PC-3 (cell line): ENCODE data around the gene TBX20.
"Not testable (repeated sequence)": the region's sequence is repeated elsewhere in the genome, so short reads cannot be mapped to it uniquely, and the experiment has no call there.

Experiments
- EZH2 ChIP-seq: fragments of 300-600 bp; sonication (generic); IDR thresholded peaks from one replicate; pipeline ENCODE4 v1.6.1; 2017; ENCODE audit warnings: antibody characterized with exemption, mild to moderate bottlenecking, low read length; ENCODE audit not compliant: unreplicated experiment
- EZH2phosphoT487 ChIP-seq: fragments of 300-600 bp; sonication (generic); IDR thresholded peaks from 2 replicates; pipeline ENCODE4 v1.6.1; 2018; ENCODE audit warnings: mild to moderate bottlenecking, antibody characterized with exemption, low read length, borderline replicate concordance
- TF ChIP-seq, protein P1 (sequence below): fragments of 300-600 bp; sonication (generic); conservative IDR thresholded peaks from 2 replicates; pipeline ENCODE4 v1.5.1; 2017; ENCODE audit warnings: antibody characterized with exemption, low read depth, mild to moderate bottlenecking, low read length

DNA sequence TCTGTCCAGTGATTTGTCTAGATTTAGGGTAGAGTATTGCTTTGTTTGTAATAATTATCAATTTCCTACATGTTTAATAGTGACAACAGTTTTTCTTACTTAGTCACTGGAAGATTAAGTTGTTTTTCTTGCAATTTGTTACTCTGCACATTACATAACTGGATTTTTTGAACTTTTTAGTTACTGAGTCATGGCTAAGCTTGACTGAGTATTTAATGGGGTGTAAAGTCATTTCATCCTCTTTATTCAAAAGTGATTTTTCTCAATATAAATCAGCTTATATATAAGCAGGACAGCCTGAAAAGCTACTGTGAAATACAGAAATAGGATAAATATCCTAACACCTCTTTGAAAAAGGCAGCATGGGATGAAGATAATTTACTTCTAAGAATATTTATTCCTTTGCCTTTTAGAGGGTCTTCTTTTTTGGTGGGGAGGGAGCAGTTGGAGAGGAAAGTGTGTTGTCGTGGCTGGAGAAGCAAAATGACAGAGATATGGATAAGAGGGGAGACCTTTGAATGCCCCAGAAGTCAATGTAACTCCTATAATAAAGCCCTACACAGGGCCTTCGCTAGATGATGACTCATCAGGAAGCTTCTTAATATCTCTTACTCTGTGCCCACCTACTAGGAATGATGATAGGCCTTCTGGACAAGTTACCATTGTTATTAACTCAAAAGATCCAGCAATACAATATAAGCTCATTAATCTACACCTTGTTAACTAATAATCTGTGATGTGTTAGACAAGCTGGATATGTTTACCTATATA, 55.3 kb downstream of the TBX20 start:
- TF ChIP-seq EZH2, EZH2phosphoT487: not testable (repeated sequence)
- TF ChIP-seq, protein P1, sequence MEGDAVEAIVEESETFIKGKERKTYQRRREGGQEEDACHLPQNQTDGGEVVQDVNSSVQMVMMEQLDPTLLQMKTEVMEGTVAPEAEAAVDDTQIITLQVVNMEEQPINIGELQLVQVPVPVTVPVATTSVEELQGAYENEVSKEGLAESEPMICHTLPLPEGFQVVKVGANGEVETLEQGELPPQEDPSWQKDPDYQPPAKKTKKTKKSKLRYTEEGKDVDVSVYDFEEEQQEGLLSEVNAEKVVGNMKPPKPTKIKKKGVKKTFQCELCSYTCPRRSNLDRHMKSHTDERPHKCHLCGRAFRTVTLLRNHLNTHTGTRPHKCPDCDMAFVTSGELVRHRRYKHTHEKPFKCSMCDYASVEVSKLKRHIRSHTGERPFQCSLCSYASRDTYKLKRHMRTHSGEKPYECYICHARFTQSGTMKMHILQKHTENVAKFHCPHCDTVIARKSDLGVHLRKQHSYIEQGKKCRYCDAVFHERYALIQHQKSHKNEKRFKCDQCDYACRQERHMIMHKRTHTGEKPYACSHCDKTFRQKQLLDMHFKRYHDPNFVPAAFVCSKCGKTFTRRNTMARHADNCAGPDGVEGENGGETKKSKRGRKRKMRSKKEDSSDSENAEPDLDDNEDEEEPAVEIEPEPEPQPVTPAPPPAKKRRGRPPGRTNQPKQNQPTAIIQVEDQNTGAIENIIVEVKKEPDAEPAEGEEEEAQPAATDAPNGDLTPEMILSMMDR, result not testable (repeated sequence)
